ENCODE measurements around the gene ERC2.

The ERC2 gene

DNA sequence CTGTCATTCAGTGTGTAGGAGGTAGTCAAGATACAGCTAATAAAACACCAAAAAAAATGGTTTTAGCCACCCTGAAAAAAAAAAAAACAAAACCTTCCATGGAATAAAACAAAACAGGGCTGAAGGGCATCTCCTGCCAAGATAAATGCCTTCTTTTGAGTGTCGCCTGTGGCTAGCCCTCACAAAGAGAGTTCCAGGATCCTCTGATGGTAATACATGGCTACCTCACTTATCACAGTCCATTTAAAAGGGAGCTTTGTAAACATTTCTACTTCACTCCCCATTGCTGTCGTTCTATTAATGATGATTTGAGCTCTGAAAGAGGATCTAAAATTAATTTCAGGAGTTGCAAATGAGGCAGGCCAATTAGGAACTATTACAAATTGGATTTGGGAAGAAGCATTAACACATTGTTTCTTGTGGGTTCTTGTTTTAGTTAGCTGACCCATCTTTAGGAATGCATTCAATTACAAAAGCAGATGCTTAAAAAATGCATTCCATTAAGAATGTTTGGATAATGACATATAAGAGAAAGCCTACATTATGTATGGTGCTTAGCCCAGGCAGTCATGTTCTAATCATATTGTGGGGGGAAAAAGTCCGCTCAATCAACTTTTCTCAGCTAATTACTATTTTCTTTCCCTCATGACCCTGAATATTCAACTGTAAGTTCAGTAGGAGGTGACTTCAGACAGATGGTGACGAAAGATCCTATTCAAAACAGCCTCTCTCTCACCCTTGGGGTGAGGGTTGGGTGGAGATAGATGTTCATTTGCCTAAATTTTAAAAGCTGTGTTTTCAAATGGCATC lies 726.0 kb downstream of the ERC2 start:
- no peak for DNase-seq (ENCODE audit: low read depth)

DNA sequence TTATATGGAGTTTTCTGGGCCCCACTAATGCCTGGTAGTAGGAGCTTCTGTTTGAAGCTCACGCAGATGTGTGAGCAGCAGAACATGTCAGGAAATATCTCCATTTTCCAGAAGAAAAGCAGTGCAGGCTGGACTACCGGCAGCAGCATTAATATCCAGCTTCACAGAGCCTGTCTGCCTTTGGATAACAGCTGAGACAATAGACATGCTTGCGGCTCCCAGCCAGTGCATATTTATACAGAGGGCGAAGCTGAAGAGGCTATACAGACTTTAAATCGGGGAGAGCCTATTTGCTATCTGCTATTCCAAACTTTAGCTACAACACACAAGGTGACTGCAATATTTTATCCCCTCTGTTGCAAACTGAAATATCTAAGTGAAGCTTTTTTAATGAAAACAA lies 731.1 kb downstream of the ERC2 start:
- no peak for DNase-seq (ENCODE audit: low read depth)

DNA sequence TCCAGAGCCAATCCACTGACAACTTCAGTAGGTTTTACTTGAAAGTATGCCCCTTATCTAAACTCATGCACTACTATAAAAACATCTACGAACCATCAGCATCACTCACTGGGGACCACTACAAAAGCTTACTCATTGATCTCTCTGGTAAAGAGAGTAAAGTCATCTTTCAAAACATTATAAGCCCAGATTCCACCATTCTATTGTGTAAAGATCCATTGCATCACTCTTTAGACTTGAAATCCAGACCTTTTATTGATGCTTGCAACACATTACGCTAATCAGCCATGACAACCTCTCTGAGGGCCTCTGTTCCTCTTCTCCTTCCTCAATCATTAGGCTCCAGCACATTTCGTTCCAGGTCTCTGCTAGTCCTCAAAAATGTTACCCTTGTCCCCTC lies 732.3 kb downstream of the ERC2 start:
- no peak for DNase-seq (ENCODE audit: low read depth)

DNA sequence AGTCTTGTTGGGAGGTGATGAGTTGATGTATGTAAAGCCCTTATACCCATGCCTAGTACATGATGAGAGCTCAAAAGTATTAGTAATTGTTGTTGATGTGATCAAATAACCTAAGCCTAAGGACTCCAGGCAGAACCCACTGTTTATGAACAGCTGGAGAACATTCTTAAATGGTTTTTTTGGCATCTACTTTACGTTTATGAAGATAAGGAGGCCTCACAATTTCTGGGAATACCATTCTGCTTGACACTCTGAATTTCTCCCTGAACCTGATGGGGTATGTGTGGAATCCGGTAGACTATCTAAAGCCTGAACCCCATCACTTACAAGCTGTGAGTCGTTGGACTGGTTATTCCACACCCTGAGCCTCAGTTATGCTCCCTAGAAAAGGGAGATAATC lies 736.5 kb downstream of the ERC2 start:
- DNase-seq (ENCODE audit: low read depth): no peak

DNA sequence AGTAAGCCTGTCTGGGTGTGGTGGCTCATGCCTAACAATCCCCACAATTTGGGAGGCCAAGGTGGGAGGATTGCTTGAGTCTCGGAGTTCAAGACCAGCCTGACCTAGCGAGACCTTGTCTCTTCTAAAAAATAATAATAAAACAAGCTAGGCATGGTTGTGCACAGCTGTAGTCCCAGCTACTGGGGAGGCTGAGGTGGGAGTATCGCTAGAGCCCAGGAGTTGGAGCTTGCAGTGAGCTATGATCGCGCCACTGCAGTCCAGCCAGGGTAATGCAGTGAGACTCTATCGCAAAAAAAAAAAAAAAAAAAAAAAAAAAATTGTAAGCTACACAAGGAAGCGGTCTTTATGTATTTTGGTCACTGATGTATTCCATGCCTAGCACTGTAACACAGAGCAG lies 738.7 kb downstream of the ERC2 start:
- DNase-seq (ENCODE audit: low read depth): no peak

DNA sequence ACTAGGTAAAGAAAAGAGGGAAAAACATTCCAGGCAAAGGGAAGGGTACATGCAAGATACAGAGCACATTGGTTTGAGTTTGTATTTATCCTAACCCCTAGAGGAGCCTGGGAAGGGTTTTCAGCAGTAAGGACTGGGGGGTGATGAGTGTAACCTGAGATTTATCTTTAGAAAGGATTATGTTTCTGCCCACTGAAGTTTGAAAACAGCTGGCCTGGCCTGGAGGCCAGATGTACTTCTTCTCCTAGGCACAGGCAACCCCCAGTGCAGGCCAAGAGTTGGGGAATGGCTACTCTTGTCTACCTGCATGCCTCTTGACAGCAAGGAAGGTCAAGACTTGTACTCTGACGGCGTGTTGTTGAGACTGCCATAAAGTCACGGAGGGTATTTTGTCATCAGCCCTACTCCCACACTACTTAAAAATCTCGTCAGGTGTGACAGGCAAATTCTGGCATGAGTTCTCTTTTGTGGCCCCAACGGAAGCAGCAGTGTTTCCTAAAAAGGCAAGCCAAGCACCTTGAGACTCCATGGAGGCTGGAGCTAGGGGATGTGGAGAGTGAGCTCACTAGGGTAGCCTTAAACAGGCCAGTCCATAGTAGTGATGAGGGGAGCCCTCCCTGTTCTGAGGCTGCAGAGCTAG lies 739.7 kb downstream of the ERC2 start:
- DNase-seq (ENCODE audit: low read depth): no peak

DNA sequence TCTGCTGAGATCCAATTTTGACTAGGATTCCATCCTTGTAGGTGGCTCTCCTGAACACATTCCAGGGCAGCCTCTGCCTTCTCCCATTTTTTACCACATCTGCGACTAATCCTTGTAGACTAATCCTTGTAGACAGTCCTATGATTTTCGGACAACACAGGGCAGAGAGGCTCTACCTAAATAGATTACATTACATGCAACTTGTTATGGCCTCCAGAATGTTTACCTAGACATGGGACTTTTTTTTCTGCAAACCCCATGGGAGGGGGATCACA lies 741.8 kb downstream of the ERC2 start:
- no peak for DNase-seq (ENCODE audit: low read depth)

DNA sequence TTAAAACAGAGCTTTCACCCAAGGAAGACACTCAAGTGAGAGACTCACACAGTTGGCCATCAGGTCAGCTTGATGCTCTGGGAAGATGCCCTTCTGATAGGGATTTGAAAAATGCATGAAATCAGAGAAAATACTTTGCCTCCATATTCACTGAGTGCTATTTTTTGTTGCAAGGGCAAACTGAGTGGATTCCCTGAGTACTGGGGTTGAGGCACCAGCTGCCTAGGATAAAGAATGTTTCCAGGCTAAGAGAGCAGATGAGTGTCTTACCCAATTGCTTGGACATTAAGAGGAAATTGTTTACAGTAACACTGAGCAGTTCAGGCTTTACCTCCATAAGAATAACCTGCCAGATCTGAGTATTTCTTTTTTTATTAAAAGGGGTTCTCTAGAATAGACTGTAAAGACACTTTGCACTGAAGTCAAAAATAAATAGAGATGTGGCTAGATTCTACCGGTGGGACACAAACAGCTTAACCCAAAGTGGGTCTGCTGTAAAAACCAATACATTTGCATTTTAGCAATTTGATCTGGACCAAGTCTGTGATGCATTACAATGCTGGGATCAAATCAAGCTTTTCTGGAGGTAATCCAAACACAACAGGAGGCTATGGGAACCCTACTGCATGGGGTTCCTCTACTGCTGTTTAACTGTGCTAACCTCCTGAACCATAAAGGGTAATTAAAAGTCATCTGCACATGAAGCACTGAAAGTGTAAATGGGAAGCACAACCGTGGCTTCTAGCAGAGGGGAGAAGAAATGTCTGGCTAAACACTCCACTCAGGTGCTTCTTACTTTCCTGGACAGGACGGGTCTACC lies 742.4 kb downstream of the ERC2 start:
- DNase-seq (ENCODE audit: low read depth): no peak

DNA sequence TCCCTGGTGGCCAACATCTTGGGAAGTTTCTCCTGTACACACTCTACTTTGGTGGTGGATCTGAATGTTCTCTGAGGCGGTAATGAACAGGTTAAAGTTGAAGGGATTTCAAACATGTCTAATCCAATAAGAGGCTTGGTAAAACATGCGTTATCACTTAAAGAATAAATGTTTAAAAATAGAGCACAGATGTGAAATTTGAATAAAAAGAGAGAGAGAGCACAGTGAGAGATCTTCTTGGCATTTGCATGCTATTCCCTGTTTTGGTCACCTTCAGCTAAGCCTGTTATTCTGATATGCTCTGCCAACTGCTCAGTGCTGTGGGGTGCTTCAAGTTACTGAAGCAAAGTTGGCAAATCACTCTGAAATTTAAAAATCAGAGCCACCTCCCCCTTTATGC lies 743.4 kb downstream of the ERC2 start:
- no peak for DNase-seq (ENCODE audit: low read depth)

DNA sequence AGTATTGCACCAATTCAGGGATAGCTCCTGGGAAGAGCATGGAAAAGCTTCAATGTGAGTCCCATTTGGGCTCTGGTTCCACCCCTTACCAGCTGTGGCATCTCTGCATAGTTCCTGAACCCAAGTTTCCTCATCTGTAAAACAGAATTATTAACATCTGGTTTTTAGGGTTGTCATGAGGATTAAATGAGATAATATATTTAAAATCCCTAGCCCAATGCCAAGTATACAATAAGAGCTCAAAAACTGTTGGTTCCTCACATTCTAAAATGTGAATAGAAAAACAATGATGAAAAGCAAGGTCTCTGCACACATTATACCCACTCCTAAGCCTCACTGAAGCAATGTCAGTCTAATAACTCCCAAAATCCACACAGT lies 743.9 kb downstream of the ERC2 start:
- DNase-seq (ENCODE audit: low read depth): no peak

DNA sequence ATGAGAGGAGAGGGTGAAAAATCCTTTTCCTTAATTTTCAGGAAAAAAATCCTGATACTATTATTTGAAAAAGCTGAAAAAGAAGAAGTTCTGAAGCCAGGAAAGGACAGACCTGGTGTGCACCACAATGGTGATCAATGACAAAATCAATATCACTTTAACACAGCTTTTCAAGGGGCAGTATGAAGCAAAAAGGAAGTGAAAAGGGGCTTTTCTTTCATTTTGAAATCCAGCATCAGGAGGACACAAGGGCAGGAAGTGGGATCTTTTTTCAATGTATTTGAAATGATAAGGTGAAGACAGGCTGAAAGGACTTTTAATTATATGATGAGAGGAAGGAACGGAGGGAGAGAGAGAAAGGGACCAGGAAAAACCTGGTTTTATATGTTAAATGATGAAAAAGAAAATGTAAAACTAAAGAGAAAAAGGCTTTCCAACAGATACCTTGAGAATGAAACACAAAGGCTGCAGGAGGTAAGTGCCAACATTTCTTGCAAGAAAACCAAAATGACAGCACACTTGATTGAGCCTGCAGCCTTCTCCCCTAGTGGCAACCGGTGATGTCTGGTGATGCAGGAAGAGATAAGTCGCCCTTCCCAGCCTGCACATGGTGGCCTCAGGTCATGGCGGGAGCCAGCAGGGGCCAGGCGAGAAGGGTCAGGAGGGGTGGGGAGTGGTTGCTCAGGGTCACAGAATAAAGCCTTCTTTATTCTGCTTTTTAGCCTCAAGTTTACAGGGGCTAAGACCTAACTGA lies 744.4 kb downstream of the ERC2 start:
- no peak for DNase-seq (ENCODE audit: low read depth)

DNA sequence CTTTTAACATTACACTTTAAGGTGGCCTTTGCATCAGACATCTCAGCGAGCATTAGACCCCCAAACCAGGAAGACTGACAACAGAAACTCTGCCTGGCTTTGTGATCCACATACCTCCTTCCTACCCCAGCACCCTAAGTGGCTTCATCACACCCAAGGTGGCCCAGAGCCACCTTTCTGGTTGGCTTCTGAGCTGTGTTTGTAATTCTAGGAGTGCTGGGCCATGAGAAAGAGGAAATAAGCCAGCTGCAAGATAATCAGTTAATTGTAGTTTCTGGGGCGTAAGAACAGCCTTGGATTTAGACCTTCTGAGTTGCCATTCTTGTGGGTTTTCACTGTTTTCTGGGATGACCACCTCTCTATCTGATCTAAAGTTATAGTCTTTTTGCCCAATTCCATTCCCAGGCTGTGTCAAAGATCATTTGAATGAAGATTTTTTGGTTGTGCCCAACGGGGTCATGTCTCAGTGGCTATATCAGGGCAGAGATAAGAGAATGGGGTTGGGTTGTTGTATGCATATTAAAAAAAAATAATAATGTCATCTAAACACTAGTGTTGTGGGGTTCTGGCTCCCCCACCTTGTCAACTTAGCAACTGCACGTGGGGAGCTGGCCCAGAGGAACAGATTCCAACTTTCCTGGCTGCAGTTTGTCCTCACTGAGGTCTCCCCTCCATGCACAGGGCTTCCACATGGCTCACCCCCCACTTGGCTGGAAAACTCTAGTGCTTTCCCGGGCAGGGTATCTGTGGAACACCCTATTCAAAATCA lies 746.4 kb downstream of the ERC2 start:
- DNase-seq (ENCODE audit: low read depth): no peak

DNA sequence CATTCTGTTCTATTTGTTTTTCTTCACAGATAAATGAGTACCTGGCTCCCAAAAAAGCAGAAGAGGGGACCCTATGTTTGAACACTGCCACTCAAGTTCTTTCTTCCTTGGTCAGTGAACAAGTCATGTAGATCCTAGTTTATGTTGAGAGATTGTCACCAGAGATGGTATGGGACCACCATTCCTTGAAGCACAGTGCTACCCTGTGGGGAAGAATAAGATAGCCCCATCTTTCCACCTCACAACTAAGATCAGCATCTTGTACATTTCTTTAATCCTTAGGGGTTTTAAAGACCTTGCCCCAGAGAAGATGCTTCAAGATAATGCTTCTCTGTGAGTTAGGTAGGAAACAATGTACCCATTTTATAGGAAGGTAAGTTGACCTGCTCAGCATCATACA lies 747.7 kb downstream of the ERC2 start:
- no peak for DNase-seq (ENCODE audit: low read depth)

DNA sequence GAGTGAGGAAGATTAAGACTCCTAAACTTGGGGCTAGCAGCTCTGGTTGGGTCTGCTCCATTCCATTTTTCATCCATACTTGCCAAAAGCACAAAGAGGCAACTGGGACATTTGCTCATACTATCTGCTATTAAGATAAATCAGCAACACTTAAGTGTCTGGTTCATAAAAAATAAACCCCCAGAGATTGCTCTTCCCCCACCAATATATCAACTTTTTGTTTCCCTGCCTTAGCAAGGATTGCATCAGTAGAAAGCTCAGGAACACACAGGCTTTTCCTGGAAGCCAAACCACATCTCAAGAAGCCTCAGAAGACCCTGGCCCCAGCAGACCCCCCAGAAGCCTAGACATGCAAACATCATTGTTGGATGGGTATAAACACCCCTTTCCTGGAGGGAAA lies 748.8 kb downstream of the ERC2 start:
- no peak for DNase-seq (ENCODE audit: low read depth)

DNA sequence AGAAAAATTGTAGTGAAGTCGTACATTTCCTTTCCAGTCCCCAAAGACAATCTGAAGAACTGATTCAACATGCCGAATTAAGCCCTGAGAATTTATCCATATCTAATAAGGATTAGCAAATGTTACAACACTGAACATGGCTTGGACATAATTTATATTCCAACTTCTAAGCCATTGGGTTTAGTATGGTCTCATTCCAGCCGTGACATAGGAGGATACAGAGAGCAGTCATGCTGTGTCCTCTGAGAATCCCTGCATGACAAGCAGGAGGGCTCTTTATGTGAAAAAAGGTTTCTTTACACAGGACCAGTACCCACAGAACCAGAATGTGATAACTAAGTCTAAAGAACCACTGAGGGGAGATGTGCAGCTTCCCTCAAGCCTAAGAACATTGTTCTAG lies 749.3 kb downstream of the ERC2 start:
- DNase-seq (ENCODE audit: low read depth): no peak

DNA sequence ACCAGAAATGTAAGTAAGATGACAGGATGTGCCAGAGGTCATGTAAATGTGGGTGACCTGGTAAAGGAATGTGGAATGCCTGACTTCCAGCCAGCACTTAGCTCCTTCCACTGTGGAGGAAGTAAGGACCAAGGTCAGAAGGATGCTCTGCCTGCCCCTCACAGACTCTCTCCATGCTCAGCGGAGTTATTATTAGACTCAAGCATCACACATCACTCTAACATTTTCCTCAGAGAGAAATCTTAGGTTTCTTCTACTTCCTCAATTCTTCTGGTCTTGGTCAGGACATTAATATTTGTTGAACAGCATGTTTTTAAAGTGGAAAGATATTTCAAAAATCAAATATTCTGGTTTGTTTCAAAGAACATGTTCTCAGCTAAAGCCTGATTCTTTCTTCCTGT lies 749.7 kb downstream of the ERC2 start:
- no peak for DNase-seq (ENCODE audit: low read depth)

DNA sequence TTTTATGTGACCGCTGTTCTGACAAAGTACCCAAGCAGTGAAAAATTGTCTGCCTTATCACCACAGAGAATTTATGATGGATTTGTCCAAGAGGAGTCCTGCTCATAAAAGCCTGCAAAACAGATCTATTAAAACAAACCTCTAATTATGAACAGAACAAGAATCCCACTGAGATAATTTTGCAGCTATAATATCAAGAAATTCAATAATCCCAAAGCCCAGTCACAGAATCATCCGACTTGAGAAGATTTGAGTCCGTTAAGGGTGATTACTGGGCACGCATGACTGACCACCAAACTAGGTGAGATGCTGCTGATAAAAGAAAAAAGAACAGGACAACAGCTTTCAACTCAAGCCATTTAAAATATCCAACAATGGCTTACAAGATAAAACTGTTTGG lies 750.2 kb downstream of the ERC2 start:
- no peak for DNase-seq (ENCODE audit: low read depth)

DNA sequence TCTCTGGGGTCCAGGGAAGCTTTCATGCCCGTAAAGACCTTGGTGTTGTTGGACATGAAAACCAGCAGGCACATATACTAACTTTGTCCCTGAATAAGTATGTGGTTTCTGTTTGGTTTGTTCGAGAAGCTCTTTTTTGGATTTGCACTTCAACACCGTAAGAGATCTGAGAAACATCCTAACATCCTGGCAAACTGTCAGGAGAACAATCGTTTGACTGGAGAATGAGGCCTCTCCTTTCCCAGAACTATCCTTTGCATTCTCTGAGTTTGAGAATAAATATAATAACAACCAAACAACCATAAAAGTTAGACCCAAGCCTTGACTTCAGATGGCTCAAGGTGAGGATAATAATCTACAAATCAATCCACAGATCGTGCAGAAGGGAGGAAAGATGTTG lies 750.8 kb downstream of the ERC2 start:
- DNase-seq (ENCODE audit: low read depth): no peak

DNA sequence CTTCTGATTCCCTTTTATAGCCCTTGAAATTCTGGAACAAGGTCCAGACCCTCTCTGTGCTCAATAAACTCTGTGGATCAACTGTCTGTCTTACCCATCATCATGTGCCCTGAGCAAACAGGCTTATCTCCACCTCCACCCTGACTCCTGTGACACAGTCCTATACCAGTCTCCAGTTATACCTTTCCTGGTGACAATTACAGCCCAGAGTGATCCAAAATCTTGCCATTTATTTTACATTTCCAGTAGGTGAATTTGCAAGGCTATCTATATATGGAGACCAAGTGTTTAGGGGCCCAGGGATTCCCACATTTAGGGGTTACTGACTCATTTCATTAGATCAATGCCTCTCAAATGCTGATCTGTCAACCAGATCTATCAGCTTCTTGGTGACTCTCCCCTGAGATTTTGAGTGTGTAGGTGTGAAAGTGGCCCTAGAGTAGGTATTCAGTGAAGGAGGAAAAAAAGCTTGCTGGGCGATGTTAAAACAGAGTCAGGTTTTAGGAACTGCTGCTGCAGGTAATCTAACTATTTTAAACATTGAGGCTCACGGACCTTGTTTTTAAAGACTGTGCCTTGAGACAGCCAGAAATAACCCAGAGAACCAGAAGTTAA lies 751.5 kb downstream of the ERC2 start:
- DNase-seq (ENCODE audit: low read depth): no peak

DNA sequence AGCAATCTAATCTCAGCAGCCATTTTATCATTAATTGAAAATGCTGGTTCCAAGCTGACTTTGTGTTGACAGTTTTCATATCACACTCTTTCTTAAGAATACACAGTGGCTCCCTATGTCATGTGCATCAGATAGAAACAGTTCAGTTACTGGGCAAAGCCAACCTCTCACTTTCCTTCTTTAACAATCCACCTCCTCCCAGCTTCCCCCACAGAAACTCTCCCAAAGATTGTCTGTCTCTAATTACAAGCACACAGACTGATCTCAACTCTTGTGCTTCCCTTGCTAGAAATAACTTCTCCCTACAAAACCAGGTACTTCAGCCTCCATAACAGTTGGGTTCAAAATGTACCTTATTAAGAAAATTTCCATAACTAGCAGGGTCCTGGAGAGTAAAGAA lies 752.2 kb downstream of the ERC2 start:
- no peak for DNase-seq (ENCODE audit: low read depth)

DNA sequence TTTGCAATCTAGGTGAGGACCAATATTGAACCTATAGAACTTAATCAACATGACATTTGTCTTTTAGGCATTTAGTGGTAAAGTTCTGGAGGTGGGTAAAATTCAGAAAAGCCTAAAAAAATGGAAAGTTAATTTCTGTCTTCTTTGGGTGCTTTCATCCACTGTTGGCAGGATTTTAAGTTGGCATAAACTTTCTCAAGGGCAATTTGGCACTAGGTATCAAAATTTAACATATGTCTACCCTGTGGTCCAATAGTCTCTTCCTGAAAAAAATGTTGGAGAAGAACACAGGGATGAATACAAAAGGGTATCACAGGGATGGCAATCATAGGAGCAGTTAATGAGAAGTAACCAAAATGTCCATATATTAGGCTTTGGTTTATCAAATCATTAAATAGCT lies 754.2 kb downstream of the ERC2 start:
- DNase-seq (ENCODE audit: low read depth): no peak

DNA sequence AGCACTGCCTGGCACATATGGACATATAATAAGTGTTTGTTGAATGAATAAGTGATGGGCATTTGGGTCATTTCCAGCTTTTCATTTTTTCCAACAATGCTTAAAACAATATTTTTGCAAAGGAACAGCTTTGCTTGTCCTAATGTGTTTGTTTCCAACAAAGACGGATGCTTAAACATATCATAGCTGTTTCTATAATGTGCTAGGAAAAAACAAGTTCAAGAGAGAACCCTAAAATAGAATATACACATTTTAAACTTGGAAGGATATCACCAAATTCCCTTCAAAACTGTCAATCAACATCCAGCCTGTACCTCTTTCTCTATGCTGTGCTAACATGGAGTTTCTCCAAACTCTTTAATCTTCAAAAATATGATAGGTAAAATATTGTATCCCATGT lies 756.6 kb downstream of the ERC2 start:
- no peak for DNase-seq (ENCODE audit: low read depth)

All from GM04503 (cell line).